ENCODE measurements around the gene DDX23. TPM values are rescaled to one million over a fixed set of nuclear protein-coding genes. Genes with fewer than 3 reads are reported as not detected.

Gene DDX23
- total RNA-seq, 1 donor from 2014 or later = 56.9 TPM

DNA sequence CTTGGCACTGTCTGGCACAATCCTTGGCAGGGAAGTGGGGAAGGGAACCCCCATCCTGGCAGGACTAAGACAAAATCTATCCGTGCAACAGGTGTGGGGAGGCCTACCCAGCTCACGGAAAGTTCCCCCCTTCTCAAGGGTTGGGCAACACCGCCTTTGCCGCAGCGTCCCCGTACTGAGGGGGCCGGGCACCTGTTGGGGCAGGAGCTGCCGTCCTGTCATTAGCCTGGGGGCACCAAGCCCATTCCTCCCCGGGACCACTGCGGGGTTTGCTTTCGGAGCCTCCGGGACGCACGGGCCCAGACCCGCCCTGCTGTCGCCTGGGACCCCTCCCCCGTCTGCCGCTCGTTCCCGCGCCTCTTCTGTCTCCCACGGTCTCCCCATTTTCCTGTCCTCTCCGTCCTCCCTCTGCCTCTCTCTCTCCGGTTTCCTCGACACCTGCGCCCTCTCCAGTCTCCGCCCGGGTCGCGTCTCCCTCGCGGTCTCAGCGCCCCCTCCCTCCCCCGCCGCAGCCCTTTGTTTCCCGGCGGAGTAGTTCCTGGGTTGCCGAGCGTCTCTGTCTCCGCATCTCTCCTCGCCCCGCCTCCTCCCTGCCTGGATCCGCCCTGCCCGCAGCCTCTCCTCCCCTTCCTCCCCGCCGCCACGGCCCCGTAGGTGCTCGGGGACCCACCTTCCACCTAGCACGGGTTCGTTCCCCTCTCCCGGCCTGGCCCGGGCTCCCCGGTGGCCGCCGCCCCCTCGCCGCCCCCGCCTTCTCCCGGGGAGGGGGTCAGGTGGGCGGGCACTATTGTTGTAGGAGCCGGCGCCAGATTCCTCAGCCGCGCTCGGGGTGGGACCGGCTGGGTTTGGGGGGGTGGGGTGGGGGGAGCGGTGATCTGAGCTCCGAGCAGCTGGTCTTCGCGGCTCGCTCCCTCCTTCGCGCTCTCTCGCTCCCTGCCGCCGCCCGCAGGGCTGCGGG, 33.8 kb downstream of the DDX23 start, which contains the start of gene CACNB3:
Gene CACNB3 (plus strand): TSS at position 624 of the 958 bp plus-strand sequence. CDS start 434 bp downstream, outside the sequence.
- Histone ChIP-seq H3K36me3 (ENCODE audit: control insufficient read depth in 3 of 3, insufficient read depth in 3 of 3, low read length in 3 of 3) (no peaks in the 10 kb centered on the region), H3K4me1 (ENCODE audit: control insufficient read depth in 3 of 3, insufficient read depth in 3 of 3, low read length in 3 of 3) (peaks cover 19 to 46% (median 26%) of the 10 kb centered on the region in 3 donors), H3K4me3 (ENCODE audit: low read length in 3 of 3) (peak within 1 kb of the TSS; percentile 61 to 70 (median 68)), H3K27ac (ENCODE audit: low read depth, low read length) (no peak within 1 kb of the TSS), H3K27me3 (ENCODE audit: control insufficient read depth in 3 of 3, insufficient read depth in 3 of 3, low read length in 3 of 3) (peaks cover 3 to 28% (median 18%) of the 10 kb centered on the region in 3 donors), H3K9me3 (ENCODE audit: control insufficient read depth in 3 of 3, low read length in 3 of 3) (no peaks in the 10 kb centered on the region), H3K9ac (ENCODE audit: low read depth in 1 of 3, low read length in 3 of 3) (peak within 1 kb of the TSS; percentile 20 to 45 (median 32))

DNA sequence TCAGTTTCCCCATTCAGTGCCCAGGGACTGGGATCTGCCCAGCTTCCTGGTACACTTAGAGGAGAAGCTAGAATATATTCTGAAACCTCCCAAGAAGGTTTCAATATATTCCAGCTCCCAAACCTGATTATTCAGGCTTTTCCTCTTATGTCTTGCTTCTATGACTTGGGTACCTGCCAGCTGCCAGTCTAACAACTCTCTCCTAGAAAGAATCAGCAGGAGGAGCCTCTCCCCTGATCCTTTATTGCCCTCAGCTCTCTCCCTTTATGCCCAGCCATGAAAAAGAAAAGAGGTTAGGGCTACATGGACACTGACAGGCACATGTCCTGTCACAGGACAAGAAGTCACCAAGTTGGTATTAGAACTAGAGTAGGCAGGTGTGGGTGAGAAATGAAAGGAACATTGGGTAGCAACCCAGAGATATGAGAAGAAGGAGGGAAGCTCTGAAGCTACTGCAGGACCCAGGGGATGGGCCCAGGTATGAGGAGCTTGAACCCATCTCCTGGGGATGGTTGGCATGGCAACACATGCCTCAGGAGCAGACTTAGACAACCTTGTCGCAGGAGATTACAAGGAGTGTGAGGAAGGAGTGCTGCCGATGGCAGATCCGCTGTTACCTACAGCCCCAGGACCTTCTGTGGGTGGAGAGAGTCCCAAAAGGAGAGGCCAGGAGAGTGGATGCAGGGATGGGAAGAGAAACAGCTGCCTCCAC, 35.7 kb downstream of the DDX23 start:
- Histone ChIP-seq H3K36me3 (ENCODE audit: control insufficient read depth in 3 of 3, insufficient read depth in 3 of 3, low read length in 3 of 3) (no peaks in the 10 kb centered on the region), H3K27ac (ENCODE audit: low read depth, low read length) (no peak overlapping the region), H3K9me3 (ENCODE audit: control insufficient read depth in 3 of 3, low read length in 3 of 3) (no peaks in the 10 kb centered on the region), H3K4me1 (ENCODE audit: control insufficient read depth in 3 of 3, insufficient read depth in 3 of 3, low read length in 3 of 3) (peaks cover 19 to 57% (median 29%) of the 10 kb centered on the region in 3 donors), H3K9ac (ENCODE audit: low read depth in 1 of 3, low read length in 3 of 3) (peak overlapping the region in 2 of 3 donors; percentile 56 to 81), H3K4me3 (ENCODE audit: low read length in 3 of 3) (peak overlapping the region in 2 of 3 donors; percentile 88 to 89), H3K27me3 (ENCODE audit: control insufficient read depth in 3 of 3, insufficient read depth in 3 of 3, low read length in 3 of 3) (peaks cover 3 to 28% (median 18%) of the 10 kb centered on the region in 3 donors)

DNA sequence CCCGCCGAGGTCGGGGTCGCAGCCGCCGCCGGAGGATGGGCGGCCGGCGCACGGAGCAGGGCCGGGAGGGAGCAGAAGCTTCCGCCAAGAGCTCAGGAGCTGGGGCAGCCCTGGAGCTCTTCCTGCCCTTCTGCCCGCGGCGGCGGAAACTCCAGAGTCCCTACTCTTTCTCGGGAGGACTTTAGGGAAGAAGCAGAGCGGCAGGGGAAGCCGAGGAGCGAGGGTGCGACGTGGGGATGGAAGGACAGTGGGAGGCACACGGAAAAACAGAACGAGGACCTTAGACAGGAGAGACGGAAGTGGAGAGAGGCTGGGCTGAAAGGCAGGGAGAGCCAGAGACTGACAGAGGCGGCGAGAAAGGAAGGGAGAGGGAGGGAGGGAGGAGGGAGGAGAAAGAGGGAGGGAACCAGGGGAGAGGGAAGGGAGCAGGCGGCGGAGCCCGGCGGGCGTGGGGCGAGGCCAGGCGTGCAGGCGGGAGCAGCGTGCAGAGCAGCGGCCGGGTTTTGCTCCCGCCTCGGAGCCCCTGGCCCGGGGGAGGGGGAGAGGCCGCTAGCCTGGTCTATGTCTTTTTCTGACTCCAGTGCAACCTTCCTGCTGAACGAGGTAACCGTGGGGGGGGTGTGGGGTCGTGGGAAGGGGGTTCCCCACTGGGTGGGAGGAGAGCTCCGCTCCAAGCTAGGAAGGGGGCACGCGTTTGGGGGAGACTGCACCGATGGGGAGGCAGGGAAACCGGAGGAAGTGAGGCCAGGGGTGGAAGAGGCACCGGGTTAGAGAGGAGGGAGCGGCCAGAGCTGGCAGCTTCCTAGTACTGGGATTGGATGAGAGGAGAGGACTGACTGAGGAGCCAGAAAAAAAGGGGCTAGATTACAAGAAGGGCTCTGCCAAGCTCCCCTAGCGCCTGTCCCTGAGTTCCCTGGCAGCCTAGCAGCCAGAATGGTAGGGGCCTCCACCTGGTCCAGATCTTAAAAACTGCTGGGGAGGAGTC, 36.5 kb downstream of the DDX23 start:
- peak overlapping the region; percentile 87 to 89 (median 88) for H3K4me3 ChIP-seq (ENCODE audit: low read length in 3 of 3)
- H3K27me3 ChIP-seq (ENCODE audit: control insufficient read depth in 3 of 3, insufficient read depth in 3 of 3, low read length in 3 of 3) = peaks cover 3 to 27% (median 18%) of the 10 kb centered on the region in 3 donors
- peaks cover 19 to 60% (median 29%) of the 10 kb centered on the region in 3 donors for H3K4me1 ChIP-seq (ENCODE audit: control insufficient read depth in 3 of 3, insufficient read depth in 3 of 3, low read length in 3 of 3)
- no peaks in the 10 kb centered on the region for H3K9me3 ChIP-seq (ENCODE audit: control insufficient read depth in 3 of 3, low read length in 3 of 3)
- H3K27ac ChIP-seq (ENCODE audit: low read depth, low read length) = peak overlapping the region; percentile 64
- H3K36me3 ChIP-seq (ENCODE audit: control insufficient read depth in 3 of 3, insufficient read depth in 3 of 3, low read length in 3 of 3) = no peaks in the 10 kb centered on the region
- H3K9ac ChIP-seq (ENCODE audit: low read depth in 1 of 3, low read length in 3 of 3) = peak overlapping the region; percentile 81 to 83 (median 81)

DNA sequence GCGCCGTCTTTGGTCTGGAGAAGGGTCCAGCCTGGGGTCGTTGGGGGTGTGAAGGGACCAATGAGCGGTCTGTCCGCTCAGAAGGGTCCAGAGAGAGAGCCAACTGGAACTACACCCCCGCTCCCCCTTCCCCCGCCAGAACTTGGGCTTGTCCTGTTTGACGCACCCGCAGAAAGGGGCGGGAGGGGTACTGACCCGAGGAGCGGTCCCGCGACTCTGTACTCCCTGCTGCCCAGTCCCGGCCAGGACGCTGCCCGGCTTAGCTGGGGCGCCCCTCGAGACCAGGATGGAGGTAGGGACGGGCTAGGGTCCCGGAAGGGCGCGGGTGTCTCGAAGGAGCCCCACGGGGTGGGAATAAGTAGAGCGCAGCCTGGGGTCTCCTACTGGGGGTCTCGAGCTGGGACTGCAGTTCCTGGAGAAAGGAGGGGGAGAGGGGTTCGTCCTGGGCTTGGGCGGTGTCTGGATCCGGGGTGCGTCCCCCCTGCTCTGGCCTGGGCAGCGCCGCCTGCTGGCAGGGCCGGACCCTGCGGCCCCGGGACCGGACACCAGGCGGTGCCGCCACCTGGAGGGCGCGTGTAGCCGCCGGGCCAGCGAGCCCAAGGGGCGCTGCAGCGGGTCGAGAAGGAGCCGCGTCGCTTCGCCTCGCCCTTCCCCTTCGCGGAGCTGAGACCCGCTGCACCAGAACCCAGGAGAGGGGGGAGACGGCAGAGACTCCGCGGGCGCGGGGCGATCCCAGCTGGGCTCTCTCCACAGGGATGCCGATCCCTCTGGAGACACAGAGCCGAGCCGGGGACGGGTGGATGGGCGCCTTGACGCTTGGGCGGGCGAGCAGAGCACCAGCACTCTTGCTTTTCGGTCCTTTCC, 37.5 kb downstream of the DDX23 start:
- Histone ChIP-seq H3K27me3 (ENCODE audit: control insufficient read depth in 3 of 3, insufficient read depth in 3 of 3, low read length in 3 of 3) (peaks cover 3 to 18% (median 18%) of the 10 kb centered on the region in 3 donors), H3K9me3 (ENCODE audit: control insufficient read depth in 3 of 3, low read length in 3 of 3) (no peaks in the 10 kb centered on the region), H3K27ac (ENCODE audit: low read depth, low read length) (peak overlapping the region; percentile 64), H3K4me3 (ENCODE audit: low read length in 3 of 3) (peak overlapping the region; percentile 87 to 89 (median 88)), H3K9ac (ENCODE audit: low read depth in 1 of 3, low read length in 3 of 3) (peak overlapping the region; percentile 81 to 83 (median 81)), H3K4me1 (ENCODE audit: control insufficient read depth in 3 of 3, insufficient read depth in 3 of 3, low read length in 3 of 3) (peaks cover 19 to 60% (median 29%) of the 10 kb centered on the region in 3 donors), H3K36me3 (ENCODE audit: control insufficient read depth in 3 of 3, insufficient read depth in 3 of 3, low read length in 3 of 3) (no peaks in the 10 kb centered on the region)

DNA sequence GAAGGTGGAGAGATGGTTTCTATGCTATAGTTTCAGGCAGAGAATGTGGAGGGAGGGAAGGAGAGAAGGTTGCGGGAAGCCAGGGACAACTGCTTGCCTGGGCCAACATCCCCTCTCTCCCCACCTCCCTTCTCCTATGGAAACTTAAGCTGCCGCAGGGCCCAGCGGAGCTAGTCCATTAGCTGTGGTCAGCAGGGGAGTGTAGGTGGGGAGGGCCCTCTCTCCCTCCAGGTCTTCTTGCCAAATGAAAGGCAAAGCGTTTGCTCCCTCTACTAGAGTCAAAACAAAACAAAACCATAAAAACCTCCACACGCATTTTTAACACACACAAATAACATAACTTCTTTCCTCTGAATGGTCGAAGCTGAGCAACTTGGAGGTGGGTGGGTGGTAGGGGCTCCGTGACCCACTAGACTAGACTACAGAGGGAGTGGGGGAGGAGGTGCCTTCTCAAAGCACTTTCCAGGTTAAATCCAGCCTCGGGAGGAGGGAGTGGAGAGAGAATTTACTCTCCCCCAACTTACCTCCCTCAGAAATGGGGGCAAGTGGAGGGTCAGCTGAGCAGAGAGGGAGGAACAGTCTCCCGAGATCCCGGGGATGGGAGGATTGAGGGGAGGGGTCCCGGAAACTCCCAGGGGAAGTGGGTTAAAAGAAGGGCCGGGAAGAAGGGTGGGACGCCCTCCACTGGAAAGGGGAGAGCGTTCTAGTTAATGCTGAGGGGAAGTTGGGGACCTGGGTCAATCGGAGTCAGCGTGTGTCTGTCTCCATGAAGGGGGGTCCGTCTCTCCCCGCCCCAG, 38.3 kb downstream of the DDX23 start:
- Histone ChIP-seq H3K4me3 (ENCODE audit: low read length in 3 of 3) (peak overlapping the region; percentile 87 to 89 (median 88)), H3K36me3 (ENCODE audit: control insufficient read depth in 3 of 3, insufficient read depth in 3 of 3, low read length in 3 of 3) (no peaks in the 10 kb centered on the region), H3K4me1 (ENCODE audit: control insufficient read depth in 3 of 3, insufficient read depth in 3 of 3, low read length in 3 of 3) (peaks cover 19 to 52% (median 25%) of the 10 kb centered on the region in 3 donors), H3K27ac (ENCODE audit: low read depth, low read length) (peak overlapping the region; percentile 64), H3K9ac (ENCODE audit: low read depth in 1 of 3, low read length in 3 of 3) (peak overlapping the region; percentile 57 to 81 (median 81)), H3K9me3 (ENCODE audit: control insufficient read depth in 3 of 3, low read length in 3 of 3) (no peaks in the 10 kb centered on the region), H3K27me3 (ENCODE audit: control insufficient read depth in 3 of 3, insufficient read depth in 3 of 3, low read length in 3 of 3) (peaks cover 3 to 13% (median 10%) of the 10 kb centered on the region in 3 donors)

DNA sequence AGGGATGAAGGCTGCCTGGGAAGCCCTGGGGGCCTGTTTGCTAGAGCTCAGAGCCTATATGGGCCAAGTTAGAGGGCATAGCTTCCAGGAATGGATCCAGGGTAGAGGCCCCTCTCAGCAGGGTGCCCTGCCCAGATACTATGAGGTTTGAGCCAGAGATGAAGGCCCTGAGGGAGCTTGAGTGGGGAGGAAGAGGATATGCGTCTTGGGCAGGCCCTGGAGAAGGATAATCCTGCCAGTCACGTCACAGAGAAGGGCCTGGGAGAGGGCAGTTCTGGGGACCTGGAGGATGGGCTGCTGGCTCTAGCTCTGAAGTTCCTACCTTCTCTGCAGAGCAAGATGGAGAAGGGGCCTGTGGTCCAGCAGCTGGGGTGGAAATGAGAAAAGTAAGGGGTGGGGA, 39.6 kb downstream of the DDX23 start:
- no peaks in the 10 kb centered on the region for H3K9me3 ChIP-seq (ENCODE audit: control insufficient read depth in 3 of 3, low read length in 3 of 3)
- peaks cover 14 to 43% (median 19%) of the 10 kb centered on the region in 3 donors for H3K4me1 ChIP-seq (ENCODE audit: control insufficient read depth in 3 of 3, insufficient read depth in 3 of 3, low read length in 3 of 3)
- H3K27me3 ChIP-seq (ENCODE audit: control insufficient read depth in 3 of 3, insufficient read depth in 3 of 3, low read length in 3 of 3) = peaks cover 0 to 6% (median under 1%) of the 10 kb centered on the region in 3 donors
- no peaks in the 10 kb centered on the region for H3K36me3 ChIP-seq (ENCODE audit: control insufficient read depth in 3 of 3, insufficient read depth in 3 of 3, low read length in 3 of 3)
- no peak overlapping the region for H3K27ac ChIP-seq (ENCODE audit: low read depth, low read length)
- H3K9ac ChIP-seq (ENCODE audit: low read depth in 1 of 3, low read length in 3 of 3) = no peak overlapping the region
- H3K4me3 ChIP-seq (ENCODE audit: low read length in 3 of 3) = no peak overlapping the region

DNA sequence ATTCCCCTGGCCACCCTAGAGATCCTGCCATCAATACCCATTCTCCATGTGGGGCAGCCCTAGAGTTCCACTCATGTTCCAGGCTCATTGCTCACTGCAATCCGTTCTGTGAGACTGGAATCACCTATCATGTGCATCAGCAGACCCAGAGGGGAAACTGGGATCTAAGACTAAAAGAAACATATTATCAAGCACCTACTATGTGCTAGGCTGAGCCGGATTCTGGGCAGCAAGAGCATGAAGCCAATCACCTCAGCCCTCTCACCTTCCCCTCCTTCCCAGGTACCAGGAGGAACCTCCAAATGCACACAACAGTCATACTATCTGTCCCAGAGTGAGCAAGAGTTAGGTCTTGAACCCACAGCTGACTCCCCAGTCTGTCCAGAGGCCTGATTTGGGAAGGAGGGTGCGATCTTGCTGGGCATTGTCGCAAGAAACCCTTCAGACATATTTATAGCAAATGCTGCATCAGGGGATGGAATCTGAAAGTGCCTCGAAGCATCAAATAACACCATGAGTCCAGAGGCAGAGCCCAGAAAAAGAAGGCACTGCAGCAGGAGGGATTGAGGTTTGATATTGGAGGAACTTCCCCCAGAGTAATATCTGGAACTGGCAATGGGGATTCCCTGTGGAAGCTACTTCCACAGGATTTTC, 40.4 kb downstream of the DDX23 start:
- H3K36me3 ChIP-seq (ENCODE audit: control insufficient read depth in 3 of 3, insufficient read depth in 3 of 3, low read length in 3 of 3) = no peaks in the 10 kb centered on the region
- H3K4me1 ChIP-seq (ENCODE audit: control insufficient read depth in 3 of 3, insufficient read depth in 3 of 3, low read length in 3 of 3) = peaks cover 14 to 38% (median 19%) of the 10 kb centered on the region in 3 donors
- H3K9me3 ChIP-seq (ENCODE audit: control insufficient read depth in 3 of 3, low read length in 3 of 3) = no peaks in the 10 kb centered on the region
- peaks cover 0 to under 1% (median 0%) of the 10 kb centered on the region in 3 donors for H3K27me3 ChIP-seq (ENCODE audit: control insufficient read depth in 3 of 3, insufficient read depth in 3 of 3, low read length in 3 of 3)
- no peak overlapping the region for H3K4me3 ChIP-seq (ENCODE audit: low read length in 3 of 3)
- H3K27ac ChIP-seq (ENCODE audit: low read depth, low read length) = no peak overlapping the region
- no peak overlapping the region for H3K9ac ChIP-seq (ENCODE audit: low read depth in 1 of 3, low read length in 3 of 3)

All from skeletal muscle tissue (tissue), 4 donors.